DMS 273 (cell line): Measurements from ENCODE around the gene SOBP.

ENCODE experiments used
- DNase-seq: peaks from one replicate; lab custom pipeline; 2025; ENCODE audit not compliant: unreplicated experiment; lab: John Stamatoyannopoulos, UW

Gene SOBP

GRCh38 chr6:107578642-107579341, 88.9 kb downstream of the SOBP start:
- DNase-seq = no peak

GRCh38 chr6:107579456-107580056, 89.6 kb downstream of the SOBP start:
- DNase-seq = no peak

DNA sequence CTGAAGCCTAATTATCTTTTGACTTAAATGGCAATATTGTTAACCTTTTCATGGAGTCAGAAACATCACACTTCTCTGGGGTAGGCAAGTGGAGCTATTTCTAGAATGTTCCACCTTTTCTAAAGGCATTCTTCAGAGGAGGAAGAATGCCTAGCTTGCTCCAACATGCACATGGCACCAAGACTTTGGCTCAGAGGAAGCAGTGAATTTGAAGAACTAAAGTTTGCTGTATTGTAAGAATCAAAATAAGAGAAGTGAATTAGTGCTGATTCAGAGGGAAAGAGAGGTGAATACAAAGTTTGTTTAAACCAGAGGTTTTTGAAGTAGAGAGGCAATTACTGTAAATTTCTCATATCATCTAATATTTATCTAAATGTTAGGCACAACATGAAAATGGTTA, 92.2 kb downstream of the SOBP start:
- DNase-seq = no peak

DNA sequence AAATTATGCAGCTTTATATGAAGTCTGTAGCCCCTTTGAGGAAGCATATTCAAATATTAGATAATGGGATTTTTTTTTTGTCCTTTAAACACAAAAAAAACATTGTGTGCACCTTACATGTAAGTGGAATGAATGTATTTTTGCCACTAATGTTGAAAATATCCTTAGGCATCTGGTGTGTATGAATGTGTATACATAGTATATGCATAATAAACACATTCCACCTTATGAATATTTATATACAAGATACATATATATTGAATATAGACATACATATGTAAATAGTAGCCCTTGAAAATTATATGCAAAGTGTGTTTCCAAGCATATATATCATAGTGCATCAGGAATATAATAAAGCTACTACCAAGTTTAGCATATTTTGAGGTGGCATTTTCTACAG, 94.8 kb downstream of the SOBP start:
- no peak for DNase-seq

DNA sequence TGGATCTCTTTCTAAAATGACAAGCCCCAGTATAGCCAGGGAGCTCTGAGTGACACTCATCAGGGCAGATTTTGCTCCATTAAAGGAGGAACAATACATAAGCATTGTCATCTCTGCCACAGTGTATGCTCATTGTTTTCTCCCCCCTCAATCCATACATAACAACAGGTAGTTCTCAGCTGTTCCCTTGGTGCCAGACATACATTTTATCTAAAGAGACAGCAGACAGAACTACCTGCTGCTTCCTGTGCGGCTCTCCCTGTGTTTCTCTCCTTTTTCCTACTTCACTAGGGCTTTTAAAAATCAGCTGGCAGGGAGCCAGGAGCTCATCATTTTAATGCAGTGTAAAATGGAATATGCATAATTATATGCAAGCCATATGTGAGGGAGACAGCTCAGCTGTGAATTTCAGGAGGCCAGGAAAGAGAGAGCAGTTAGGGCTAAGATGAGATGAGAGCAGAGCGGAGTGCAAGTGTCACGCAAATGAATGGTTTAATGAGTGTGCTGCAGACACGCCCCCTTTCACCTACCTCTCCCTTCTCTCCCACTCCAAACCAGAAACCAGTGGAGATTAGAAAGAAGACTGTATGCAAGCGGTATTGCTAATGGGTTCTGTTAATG, 96.0 kb downstream of the SOBP start:
- DNase-seq = peak; percentile 69

GRCh38 chr6:107587451-107587850, 97.5 kb downstream of the SOBP start:
- DNase-seq = no peak

- no peak for DNase-seq
Measured at GRCh38 chr6:107589199-107589598, 99.3 kb downstream of the SOBP start.

DNA sequence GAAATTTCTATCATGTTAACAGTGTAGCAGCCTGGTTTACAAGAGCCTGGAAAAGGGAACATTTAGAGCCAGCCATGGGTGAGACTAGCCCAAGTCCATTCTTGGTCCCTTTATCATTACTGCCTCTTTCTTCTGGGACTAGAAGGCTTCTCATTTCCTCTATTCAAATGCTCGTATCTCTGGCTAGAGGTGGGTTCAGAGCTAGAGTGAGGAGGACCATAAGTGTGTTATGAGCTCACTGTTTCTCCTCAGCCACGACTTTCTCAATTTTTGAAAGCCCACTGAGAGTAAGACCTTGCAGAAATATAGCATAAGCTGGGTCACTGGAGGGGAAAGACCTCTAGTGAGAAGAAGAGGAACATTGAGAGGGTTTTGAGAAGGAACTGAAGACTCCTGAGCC, 100.0 kb downstream of the SOBP start:
- DNase-seq = no peak

GRCh38 chr6:107590378-107590777, 100.5 kb downstream of the SOBP start:
- no peak for DNase-seq

- DNase-seq = no peak
Measured at GRCh38 chr6:107591346-107591745, 101.4 kb downstream of the SOBP start.

DNA sequence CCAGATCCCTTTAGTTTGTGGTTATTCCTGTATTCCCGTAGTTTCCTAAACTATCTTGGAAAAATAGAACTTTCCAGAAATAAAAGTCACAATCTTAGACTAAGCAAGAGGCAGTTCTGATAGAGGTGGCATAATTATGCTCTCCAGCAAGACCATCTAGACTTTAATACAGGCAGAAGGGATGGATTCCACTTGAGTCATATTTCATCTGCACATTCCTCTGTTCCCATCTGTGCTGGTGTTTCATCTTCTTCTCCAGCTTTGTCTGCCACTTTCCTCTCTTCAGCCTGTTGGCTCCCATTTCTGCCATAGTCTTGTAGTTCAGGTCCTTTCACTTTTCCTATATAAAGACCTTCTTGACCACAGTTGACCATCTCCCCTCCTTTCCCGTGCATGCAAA, 102.9 kb downstream of the SOBP start:
- DNase-seq = peak; percentile 26

GRCh38 chr6:107594736-107595135, 104.8 kb downstream of the SOBP start:
- no peak for DNase-seq

GRCh38 chr6:107598091-107598490, 108.2 kb downstream of the SOBP start:
- no peak for DNase-seq

GRCh38 chr6:107599043-107599442, 109.1 kb downstream of the SOBP start:
- no peak for DNase-seq

GRCh38 chr6:107600121-107600520, 110.2 kb downstream of the SOBP start:
- no peak for DNase-seq

DNA sequence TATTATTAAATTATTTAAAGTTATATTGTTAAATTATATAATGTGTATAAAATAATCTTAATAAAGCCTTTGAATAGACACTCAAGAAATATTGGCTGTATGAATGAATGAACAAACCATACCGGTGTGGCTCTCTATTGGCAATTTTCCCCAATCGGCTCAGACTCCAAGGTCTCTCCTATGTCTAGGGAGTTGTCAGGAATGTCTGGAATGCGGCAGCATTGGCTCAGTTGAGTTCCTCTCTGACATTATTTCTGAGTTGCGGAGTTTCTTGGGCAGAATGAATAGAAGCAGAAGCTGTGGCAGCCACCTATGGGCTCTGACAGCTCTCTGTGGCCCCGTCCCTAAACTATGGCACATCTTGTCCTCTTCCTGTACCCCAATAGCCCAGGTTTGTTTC, 111.0 kb downstream of the SOBP start:
- DNase-seq = no peak

- no peak for DNase-seq
Measured at GRCh38 chr6:107601406-107601805, 111.5 kb downstream of the SOBP start.

GRCh38 chr6:107602321-107603005, 112.5 kb downstream of the SOBP start:
- peak; percentile 33 for DNase-seq

DNA sequence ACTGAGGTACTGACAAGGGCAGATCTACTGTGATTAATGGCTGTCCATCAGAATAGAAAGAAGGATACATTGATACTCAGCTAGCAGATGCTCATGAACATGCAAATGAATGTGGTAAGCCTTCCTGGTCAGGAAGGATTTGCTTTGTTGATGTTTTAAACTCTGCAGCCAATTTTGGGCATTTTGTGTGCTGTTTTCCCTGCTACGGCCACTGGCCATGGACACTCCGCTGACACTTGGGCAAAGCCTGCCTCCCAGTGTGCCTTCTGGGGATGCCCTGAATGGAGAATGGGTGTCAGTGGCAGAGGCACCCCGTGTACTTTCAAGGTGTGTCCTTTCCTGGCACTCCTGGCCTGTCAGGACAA, 113.1 kb downstream of the SOBP start:
- DNase-seq = peak; percentile 42

- DNase-seq = no peak
Measured at GRCh38 chr6:107604549-107604948, 114.6 kb downstream of the SOBP start.

GRCh38 chr6:107606407-107606806, 116.5 kb downstream of the SOBP start:
- DNase-seq = no peak

DNA sequence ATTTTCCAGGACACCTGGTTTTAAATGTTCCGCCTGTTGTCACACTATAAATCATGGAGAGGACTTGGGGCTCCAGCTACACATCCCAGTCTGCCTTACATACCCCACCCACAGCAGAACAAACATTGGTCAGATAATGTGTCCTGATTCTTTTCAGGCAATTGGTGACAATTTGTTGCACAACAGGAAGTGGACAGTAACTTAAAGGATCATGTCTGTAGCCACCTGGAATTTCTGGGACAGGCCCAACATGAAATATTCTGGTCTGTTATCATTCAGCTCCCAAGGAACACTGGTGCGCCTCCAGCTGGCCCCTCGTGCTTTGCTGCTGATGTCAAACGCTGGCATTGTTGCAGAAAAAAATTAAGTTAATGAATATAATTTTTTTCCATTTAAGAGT, 117.2 kb downstream of the SOBP start:
- no peak for DNase-seq
